Right lobe of liver (tissue), 4 donors: ENCODE data around the gene CHI3L2.

Experiments
- POLR2A ChIP-seq: fragments of 450-650 bp; IDR thresholded peaks from one replicate; pipeline ENCODE4 v1.6.1; 2017; ENCODE audit warnings: antibody characterized with exemption, mild to moderate bottlenecking
- TF ChIP-seq, protein P1 (sequence below), 4 donors: fragments of 200-600 bp in 3 of 4; fragments of 450-650 bp in 1 of 4; IDR thresholded peaks; one replicate each; pipeline versions ENCODE4 v1.5.1 to v1.8.0; 2016 to 2022; ENCODE audit warnings: antibody characterized with exemption in 4 of 4, mild to moderate bottlenecking in 2 of 4
- donor health status: DM: no; HTN: no; CAD: no.
- donor health status: DM: no; HTN: no; CAD: no.
- donor health status: DM: no; HTN: yes; CAD: no.

DNA sequence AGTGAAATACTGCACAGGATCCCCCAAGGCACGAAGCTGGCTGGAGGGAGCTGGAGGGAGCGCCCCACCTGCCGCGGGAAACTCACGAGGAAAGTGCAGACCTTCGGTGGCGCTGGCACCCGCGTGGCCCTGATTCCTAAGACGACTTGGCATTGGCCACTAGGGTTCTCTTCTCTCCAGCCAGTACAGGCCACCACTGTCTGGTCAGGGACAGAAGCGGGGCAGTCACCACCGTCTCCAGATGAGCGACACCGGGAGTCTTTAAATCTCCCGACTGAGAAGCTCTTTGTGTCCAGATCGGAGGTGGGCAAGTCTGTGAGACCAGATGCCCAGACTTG lies 43.9 kb downstream of the CHI3L2 start:
- TF ChIP-seq, protein P1, sequence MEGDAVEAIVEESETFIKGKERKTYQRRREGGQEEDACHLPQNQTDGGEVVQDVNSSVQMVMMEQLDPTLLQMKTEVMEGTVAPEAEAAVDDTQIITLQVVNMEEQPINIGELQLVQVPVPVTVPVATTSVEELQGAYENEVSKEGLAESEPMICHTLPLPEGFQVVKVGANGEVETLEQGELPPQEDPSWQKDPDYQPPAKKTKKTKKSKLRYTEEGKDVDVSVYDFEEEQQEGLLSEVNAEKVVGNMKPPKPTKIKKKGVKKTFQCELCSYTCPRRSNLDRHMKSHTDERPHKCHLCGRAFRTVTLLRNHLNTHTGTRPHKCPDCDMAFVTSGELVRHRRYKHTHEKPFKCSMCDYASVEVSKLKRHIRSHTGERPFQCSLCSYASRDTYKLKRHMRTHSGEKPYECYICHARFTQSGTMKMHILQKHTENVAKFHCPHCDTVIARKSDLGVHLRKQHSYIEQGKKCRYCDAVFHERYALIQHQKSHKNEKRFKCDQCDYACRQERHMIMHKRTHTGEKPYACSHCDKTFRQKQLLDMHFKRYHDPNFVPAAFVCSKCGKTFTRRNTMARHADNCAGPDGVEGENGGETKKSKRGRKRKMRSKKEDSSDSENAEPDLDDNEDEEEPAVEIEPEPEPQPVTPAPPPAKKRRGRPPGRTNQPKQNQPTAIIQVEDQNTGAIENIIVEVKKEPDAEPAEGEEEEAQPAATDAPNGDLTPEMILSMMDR (IDR thresholded peaks at IDR 0.05) = no peak
- TF ChIP-seq POLR2A = no peak
